ENCODE data around the gene WDR17.

Gene WDR17

DNA sequence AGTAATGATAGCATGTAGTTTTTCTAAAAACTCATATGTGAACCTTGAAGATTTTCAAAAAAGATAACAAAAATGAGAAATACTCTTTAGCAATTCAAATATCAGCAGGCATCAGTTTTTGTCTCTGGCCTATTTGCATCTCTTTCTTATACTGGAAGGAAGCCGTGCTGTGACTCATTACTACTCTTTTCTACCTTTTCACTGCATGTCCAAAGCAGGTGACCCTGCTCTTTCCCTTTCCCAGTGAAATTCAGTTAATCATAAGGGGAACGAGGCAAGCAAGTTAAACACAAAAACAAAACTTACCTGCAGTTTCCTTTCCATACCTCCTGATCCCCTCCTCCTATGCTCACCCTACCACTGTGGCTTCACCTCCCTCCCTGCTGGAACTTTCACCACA, 120.4 kb downstream of the WDR17 start:
- TF ChIP-seq, protein P1, sequence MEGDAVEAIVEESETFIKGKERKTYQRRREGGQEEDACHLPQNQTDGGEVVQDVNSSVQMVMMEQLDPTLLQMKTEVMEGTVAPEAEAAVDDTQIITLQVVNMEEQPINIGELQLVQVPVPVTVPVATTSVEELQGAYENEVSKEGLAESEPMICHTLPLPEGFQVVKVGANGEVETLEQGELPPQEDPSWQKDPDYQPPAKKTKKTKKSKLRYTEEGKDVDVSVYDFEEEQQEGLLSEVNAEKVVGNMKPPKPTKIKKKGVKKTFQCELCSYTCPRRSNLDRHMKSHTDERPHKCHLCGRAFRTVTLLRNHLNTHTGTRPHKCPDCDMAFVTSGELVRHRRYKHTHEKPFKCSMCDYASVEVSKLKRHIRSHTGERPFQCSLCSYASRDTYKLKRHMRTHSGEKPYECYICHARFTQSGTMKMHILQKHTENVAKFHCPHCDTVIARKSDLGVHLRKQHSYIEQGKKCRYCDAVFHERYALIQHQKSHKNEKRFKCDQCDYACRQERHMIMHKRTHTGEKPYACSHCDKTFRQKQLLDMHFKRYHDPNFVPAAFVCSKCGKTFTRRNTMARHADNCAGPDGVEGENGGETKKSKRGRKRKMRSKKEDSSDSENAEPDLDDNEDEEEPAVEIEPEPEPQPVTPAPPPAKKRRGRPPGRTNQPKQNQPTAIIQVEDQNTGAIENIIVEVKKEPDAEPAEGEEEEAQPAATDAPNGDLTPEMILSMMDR (IDR thresholded peaks at IDR 0.05; ENCODE audit: low read depth, low read length) = no peak
- TF ChIP-seq, protein P2, sequence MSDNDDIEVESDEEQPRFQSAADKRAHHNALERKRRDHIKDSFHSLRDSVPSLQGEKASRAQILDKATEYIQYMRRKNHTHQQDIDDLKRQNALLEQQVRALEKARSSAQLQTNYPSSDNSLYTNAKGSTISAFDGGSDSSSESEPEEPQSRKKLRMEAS (IDR thresholded peaks at IDR 0.05; ENCODE audit: low read depth, low read length) = no peak
- DNase-seq (ENCODE audit: low read depth) = no peak
- H3K4me3 ChIP-seq (ENCODE audit: low read depth, low read length) = no peak overlapping the region

GRCh38 chr4:176186671-176187395, 121.2 kb downstream of the WDR17 start:
- no peak for TF ChIP-seq MYC (IDR thresholded peaks at IDR 0.05; ENCODE audit: low read depth, low read length)
- TF ChIP-seq, protein P1 (IDR thresholded peaks at IDR 0.05; ENCODE audit: low read depth, low read length) = no peak
- TF ChIP-seq, protein P2 (IDR thresholded peaks at IDR 0.05; ENCODE audit: low read depth, low read length) = no peak
- no peak for TF ChIP-seq POLR2A (IDR thresholded peaks at IDR 0.05; ENCODE audit: extremely low read depth, insufficient read length)

GRCh38 chr4:176187624-176188023, 122.0 kb downstream of the WDR17 start:
- no peak for TF ChIP-seq POLR2A (IDR thresholded peaks at IDR 0.05; ENCODE audit: extremely low read depth, insufficient read length)
- no peak for TF ChIP-seq MYC (IDR thresholded peaks at IDR 0.05; ENCODE audit: low read depth, low read length)
- TF ChIP-seq, protein P2 (IDR thresholded peaks at IDR 0.05; ENCODE audit: low read depth, low read length) = no peak
- TF ChIP-seq, protein P1 (IDR thresholded peaks at IDR 0.05; ENCODE audit: low read depth, low read length) = no peak
- no peak for DNase-seq (ENCODE audit: low read depth)
- no peak overlapping the region for H3K4me3 ChIP-seq (ENCODE audit: low read depth, low read length)

More at GRCh38 chr4:176186671-176187395, 121.2 kb downstream of the WDR17 start:
- no peak overlapping the region for H3K4me3 ChIP-seq (ENCODE audit: low read depth, low read length)
- no peak for DNase-seq (ENCODE audit: low read depth)

GRCh38 chr4:176188654-176189053, 123.0 kb downstream of the WDR17 start:
- no peak for DNase-seq (ENCODE audit: low read depth)
- no peak overlapping the region for H3K4me3 ChIP-seq (ENCODE audit: low read depth, low read length)

GRCh38 chr4:176189891-176190795, 124.5 kb downstream of the WDR17 start:
- no peak for DNase-seq (ENCODE audit: low read depth)
- no peak overlapping the region for H3K4me3 ChIP-seq (ENCODE audit: low read depth, low read length)
- TF ChIP-seq MYC (IDR thresholded peaks at IDR 0.05; ENCODE audit: low read depth, low read length) = no peak
- TF ChIP-seq, protein P1 (IDR thresholded peaks at IDR 0.05; ENCODE audit: low read depth, low read length) = no peak

More at GRCh38 chr4:176188654-176189053, 123.0 kb downstream of the WDR17 start:
- TF ChIP-seq POLR2A (IDR thresholded peaks at IDR 0.05; ENCODE audit: extremely low read depth, insufficient read length) (no peak), MYC (IDR thresholded peaks at IDR 0.05; ENCODE audit: low read depth, low read length) (no peak)
- TF ChIP-seq, protein P1 (IDR thresholded peaks at IDR 0.05; ENCODE audit: low read depth, low read length) = no peak
- TF ChIP-seq, protein P2 (IDR thresholded peaks at IDR 0.05; ENCODE audit: low read depth, low read length) = no peak
